ACHN (cell line): ENCODE measurements around the gene ZNF787.

Source experiments
- DNase-seq: peaks from one replicate; pipeline ENCODE4 v3.0.0-alpha.2; 2015
- in situ Hi-C: cut with HindIII; loops from 2 replicates; pipeline ENCODE4 v1.10.0; 2017; ENCODE audit warnings: low sequenced_read_pairs, low pct_ligation_motif_present, low pct_unique_long_range_greater_than_20kb

The ZNF787 gene

DNA sequence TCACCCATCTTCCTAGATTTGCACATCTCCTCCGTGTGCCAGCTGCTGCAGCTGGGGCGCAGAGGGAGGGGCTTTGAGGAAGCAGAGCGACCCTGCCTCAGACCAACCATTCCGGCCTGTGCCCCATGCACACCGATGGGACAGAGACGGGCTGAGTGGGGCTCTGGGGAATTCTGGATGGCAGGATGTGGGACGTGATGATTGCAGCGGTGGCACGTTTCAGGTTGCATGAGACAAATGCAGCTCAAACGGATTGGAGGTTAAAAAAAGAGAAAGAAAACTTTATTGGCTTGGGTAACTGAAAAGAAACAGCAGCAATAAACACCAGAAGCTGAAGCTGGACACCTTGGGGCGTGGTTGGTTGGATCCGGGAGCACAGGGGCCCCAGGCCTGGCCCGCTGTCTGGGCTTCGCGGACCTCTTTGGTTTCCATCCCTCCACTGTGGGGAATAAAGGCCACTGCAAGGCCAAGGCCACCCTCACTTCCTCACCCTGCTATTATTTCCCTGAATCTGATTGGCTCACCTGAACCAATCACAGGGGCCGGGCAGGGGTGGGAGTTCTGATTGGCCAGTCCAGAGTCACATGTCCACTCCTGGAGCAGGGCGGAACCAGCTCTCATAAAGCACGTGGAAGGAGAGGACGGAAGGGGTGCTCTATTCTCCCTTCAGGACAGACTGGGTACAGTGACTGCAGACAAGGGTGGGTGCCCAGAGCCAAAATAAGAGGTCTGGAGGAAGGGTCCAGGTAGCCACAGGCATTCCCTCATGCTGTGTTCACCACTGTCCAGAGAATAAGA is 6.1 kb upstream of the ZNF787 start:
- no peak for DNase-seq
- in situ Hi-C loops: no loop called here

DNA sequence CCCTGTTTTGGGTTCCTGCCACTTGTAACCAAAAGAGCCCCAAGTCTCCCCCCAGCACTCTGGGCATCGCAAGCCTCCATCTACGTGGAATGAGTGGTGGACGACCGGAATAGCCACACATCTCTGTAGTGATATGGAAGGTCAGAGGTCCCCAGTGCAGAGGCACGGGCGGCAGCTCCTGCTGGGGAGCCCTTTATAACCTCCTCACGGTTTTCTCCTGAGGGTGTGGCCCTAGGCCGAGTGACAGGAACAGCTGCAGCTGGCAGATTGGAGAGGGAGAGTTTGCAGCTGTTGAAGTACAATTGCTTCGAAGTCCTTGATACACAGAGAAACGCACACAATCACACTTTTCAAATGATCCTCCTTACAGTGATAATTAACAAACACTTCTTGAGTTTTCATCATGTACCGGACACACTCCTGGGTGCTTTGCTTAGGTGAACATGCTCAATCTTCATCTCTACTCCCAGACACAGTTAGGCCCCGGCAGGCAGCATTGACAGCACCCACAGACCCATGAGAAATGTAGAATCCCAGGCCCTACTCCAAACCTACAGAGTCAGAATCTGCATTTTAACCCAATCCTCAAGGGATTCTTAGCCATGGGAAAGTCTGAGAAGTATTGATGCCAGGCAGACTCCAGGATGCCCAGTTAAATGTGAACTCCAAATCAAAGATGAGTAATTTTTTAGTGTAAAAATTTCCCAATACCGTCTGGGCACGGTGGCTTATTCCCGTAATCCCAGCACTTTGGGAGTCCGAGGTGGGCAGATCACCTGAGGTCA is 4.9 kb upstream of the ZNF787 start:
- in situ Hi-C loops: no loop called here
- DNase-seq: no peak

DNA sequence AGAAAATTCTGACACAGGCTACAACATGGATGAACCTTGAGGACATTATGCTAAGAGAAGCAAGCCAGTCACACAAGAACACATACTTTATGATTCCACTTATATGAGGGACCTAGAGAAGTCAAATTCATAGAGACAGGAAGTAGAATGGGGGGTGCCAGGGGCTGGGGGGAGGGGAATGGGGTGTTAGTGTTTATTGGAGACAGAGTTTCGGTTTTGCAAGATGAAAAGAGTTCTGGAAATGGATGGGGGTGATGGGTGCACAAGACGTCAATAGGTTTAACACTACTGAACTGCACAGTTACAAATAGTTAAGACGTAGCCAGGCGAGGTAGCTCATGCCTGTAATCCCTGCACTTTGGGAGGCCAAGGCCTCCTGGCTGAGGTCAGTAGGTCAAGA is 3.5 kb upstream of the ZNF787 start:
- no peak for DNase-seq

DNA sequence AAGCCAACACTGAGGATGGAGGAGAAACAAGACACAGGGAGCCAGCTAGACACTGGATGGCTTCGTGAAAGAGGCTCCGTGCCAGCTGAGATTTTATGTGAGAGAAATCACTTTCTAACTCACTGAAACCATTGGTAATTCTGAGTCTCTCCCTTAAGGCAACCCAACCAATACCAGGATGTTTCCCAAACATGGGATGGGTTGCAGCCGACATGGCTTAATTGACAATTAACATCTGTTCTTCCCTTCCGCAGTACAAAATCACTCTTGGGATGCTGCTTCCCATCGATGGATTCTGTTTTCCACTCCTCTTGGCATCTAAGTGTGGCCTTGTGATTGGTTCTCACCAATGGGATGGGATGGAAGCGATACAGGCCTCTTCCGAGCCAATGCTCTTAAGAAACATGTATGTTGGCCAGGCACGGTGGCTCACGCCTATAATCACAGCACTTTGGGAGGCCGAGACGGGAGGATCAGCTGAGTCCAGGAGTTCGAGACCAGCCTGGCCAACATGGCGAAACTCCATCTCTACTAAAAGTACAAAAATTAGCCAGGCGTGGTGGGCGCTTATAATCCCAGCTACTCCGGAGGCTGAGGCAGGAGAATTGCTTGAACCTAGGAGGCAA is 2.3 kb upstream of the ZNF787 start:
- in situ Hi-C loops: no loop called here
- no peak for DNase-seq

More for the DNA sequence above, 3.5 kb upstream of the ZNF787 start:
- in situ Hi-C loops: no loop called here

DNA sequence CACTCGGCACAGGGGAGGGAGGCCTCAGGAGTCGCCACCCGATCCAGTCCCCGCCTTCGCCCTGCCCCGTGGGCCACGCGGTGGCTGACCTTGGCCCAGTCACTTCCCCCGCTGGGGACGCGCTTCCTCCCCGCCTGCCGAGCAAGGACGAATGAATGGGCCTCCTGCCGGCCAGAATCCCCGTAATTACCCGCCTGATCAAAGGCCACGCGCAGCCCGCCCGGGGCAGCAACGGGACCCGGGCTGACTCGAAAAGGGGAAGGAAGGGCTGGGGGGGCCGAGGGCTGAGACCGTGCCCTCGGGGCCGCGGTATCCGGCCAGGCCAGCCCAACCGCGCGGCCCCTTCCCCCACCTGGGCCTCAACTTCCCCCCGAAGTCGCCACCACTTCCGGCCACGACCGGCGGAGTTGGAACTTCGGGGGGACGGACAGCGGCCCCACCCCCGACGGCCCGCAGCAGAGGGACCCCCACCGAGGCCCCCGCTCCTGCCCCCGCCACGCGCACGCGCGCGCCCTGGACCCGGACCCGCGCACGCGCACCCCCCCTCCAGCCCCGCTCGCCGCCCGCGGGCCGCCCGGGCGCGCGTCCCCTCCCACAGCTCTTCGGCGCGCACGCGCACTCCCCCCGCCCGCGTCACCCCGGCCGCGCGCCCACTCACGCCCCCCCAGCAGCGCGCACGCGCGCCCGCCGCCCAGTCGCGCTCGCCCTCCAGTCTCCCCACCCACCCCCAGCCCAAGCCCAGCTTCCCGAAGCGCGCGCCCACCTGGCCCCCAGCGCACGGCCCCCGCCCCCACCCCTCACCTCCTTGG is 520 bp downstream of the ZNF787 start:
- in situ Hi-C loops: no loop called here
- DNase-seq: peak; percentile 67

DNA sequence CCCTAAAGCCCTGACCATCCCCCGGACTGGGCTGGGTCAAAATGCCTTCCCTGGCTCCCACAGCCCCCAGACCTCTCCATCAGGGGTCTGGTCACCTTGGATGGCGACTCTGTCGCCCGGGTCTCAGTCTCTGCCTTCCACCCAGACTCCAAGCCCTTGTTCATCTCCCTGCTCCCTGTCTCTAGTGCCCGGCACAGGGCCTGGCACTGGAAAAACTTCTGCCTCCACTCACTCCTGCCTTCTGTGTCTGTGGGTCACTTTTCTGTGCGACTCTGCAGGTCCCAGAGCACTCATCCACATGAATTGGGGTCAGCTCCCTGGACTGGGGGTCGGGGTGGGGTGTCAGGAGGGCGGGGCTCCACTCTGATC is 1.1 kb downstream of the ZNF787 start:
- DNase-seq: no peak
- in situ Hi-C loops: no loop called here

DNA sequence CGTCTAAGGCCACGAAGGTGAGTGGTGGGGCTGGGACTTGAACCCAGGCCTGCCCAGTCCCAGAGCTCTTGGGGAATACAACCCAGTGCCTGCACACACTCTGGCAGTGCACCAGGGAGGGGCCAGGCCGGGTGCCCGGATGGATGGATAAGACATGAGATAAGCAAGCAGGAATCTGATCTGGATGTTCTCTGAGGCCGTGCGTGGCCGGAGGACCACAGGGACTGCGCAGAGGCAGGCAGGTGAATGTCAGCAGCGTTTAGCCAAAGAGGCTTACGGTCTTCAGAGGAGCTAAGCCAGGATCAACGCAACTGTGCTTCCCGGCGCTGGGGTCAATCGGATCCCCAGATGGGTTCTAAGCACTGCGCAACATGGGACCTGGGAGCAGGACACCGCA is 1.5 kb downstream of the ZNF787 start:
- peak; percentile 43 for DNase-seq
- in situ Hi-C loops: no loop called here

DNA sequence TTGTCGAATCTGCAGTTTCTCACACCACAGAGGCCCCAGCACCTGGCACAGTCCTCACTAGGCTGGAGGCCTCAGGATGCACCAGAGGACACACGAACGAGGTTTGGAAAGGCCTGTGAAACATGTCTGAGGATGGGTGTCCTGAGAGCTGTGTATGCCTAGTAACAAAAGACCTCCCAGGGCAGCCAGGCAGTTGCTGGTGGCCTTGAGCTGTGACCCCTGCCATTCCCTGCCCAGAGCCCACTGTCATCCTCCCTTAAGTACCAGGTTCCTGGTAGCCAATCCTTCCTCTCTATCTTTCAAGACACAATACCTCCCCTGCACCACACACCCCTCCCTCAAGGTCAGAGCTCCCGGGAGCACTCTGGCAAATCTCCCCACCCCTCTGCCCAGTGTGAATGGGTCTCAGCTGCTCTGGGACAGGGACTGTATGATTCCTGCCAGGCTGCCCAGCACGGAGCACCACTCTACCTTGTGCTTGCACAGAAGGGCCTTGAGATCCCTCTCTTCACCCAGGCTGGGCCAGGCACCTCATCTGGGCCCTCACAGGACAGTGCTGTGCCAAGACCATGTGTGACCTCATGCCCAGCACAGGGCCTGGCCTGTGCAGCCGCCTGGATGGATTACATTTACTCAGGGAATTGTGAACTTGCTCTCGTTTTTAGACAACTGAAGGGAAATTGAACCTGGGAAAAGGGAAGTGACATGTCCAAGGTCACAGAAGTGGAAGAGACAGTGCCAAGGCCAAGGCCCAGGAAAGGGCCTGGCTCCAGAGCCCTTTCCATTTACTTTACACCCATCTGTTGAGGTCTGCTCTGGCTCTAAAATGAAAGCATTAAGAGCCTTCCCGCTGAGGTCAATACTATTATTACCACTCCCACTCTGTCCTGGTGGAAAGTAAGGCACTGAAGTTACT is 2.2 kb downstream of the ZNF787 start:
- DNase-seq: no peak
- in situ Hi-C loops: no loop called here

DNA sequence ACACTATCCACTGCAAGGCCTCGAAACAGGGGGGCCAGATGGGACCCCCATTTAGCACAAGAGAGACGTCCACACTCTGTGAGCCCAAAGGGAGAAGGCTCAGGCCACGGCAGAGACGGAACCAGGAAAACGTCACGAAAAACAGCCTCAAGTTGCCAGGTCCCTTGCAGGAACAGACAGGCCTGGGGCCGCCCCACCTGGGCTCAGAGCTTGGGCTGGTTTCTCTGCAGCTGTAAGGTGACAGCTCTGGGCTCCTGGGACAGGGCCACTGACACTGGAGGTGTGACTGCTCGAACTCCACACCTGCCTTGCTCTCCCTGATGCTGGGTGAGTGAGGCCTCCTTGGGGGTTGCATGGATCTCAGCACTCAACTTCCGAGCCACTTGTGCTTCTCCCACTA is 3.2 kb downstream of the ZNF787 start:
- in situ Hi-C loops: no loop called here
- DNase-seq: no peak

DNA sequence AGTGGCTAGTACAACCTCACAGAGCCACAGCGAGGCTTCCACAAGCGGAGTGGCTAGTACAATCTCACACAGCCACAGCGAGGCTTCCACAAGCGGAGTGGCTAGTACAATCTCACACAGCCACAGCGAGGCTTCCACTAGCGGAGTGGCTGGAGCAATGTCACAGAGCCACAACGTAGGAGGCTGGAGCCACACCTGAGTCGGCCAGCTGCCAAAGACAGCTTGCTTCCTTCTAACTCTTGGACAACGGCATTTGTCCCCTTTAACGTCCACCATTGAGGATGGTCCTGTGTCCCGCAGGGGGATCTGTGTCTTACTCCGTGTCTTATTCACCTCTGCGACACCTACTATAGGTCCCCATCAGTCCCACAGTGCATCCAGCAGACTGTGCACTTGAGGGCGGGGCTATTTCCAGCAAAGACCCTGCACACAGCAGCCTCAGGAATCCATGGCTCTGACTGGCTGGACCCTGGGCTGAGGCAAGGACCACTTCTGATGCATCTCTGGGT is 3.7 kb downstream of the ZNF787 start:
- no peak for DNase-seq
- in situ Hi-C loops: no loop called here

DNA sequence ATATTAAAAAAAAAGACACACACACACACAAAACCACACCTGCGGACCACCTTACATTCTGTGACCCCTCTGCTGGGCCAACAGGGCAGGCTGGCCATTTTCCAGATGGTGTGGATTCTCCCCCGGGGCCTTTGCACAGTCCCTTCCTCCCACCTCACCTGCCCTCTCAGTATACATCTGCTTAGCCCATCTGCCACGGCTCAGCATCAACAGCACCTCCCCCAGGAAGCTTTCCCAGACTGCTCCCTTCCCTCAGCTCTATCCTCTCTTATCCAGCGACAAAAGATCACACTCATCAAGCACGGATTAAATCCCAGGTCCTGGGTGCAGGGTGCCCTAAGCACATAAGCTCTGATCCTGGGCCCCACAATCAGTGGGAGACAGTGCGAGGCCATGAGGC is 4.5 kb downstream of the ZNF787 start:
- DNase-seq: no peak
- in situ Hi-C loops: no loop called here

DNA sequence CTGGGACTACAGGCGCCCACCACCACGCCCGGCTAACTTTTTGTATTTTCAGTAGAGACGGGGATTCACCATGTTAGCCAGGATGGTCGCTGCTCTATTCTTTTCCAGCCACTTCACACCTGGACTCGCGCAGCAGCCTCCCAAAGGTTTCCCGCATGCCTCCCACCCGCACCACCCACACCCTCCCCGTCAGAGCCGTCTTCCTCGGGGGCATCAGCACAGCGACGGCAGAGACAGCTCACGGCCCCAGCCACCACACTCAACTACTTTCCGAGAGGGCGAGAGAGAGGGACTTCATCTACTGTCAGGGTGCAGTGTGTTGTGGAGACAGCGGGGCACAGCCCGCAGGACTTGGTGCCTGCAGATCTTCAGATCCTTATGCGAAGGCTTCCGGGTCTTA is 5.6 kb downstream of the ZNF787 start:
- DNase-seq: no peak

DNA sequence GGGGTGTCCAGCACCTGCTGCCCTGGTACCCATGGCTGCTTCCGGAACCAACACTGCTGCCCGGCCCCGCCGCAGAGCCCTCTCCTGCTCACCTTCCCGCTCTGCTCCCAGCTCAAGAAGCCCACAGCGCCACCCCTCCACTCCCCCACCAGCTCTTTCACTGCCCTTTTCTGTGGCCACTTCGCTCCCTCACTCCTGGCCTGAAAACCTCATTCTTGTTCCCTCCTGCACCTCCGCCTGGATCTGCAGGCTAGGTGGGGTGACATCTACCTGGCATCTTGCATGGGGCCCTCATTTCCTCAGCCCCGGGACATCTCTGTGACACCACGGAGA is 6.4 kb downstream of the ZNF787 start:
- DNase-seq: no peak
- in situ Hi-C loops: no loop called here

More for the DNA sequence above, 5.6 kb downstream of the ZNF787 start:
- in situ Hi-C loops: no loop called here

DNA sequence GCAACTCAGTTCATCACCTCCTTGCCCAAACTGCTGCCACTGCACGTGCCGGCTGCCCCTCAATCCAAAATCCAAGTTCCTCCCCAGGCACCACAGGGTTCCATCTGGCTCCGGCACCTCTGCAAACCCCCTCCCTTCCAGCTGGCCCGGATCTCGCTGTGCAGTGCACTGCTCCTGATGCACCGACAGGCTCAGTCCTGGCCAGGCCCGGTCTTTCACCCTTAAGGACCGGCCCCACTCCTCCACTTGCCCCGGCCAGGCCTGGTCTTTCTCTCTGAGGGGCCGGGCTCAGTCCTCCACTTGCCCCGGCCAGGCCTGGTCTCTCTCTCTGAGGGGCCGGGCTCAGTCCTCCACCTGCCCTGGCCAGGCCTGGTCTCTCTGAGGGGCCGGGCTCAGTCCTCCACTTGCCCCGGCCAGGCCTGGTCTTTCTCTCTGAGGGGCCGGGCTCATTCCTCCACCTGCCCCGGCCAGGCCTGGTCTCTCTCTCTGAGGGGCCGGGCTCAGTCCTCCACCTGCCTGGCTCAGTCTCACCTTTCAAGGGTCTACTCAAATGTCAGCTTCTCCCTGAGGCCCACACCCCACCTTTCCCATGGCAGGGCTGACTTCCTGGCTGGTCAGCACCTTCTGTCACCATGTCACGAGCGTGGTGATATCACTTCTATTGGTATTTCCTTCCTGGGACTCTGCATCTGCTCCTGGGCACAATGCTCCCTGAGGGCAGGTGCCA is 6.9 kb downstream of the ZNF787 start:
- DNase-seq: no peak
- in situ Hi-C loops: no loop called here

DNA sequence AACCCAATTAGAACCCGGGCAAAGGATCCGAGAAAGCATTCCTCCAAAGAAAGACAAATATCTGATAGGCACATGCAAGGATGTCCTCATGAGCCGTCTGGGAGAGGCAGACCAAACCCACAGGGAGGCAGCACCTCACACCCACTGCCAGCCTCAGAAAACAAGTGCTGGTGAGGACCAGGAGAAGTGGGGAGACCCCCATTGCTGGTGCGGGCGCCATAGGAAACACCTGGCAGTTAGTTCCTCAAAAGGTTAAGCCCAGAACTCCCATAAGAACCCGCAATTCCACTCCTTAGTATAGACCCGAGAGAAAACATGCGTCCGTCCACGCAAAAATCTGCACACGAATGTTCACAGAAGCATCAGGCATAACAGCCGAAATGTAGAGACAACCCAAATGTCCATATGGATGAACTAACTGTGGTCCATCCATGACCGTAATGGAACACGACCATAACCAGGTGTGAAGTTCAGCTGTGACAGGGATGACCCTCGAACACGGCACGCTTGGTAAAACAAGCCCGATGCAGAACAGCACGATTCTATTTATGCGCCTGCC is 7.9 kb downstream of the ZNF787 start:
- DNase-seq: no peak
- in situ Hi-C loops: no loop called here

DNA sequence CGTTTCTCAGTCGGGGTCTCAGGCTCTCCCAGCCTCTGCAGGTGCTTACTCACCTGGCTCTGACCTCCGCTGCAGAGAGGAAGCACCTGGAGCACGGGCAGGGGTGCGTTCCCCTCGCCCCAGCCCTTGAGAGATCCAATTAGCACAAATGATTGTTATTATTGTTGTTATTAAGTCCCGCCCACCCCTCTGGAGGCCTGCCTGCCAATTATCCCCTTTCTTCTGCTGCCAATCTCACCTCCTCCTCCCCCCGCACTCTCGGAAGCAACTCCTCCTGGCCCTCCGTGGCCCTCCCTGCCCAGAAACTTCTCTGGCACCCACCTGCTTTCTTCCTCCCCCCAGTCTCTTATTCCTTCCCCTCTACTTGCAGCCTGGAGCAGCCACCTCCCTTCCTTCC is 8.8 kb downstream of the ZNF787 start:
- no peak for DNase-seq
- in situ Hi-C loops: no loop called here
